HG03571 (cell line): ENCODE data around the gene LGI2.
"Not testable (repeated sequence)": the region's sequence is repeated elsewhere in the genome, so short reads cannot be mapped to it uniquely, and the experiment has no call there.

ENCODE experiments used
- ATAC-seq: cut with Tn5 transposase; IDR thresholded peaks from one replicate; pipeline ENCODE4 v1.9.1; 2021; ENCODE audit not compliant: unreplicated experiment

LGI2 gene

DNA sequence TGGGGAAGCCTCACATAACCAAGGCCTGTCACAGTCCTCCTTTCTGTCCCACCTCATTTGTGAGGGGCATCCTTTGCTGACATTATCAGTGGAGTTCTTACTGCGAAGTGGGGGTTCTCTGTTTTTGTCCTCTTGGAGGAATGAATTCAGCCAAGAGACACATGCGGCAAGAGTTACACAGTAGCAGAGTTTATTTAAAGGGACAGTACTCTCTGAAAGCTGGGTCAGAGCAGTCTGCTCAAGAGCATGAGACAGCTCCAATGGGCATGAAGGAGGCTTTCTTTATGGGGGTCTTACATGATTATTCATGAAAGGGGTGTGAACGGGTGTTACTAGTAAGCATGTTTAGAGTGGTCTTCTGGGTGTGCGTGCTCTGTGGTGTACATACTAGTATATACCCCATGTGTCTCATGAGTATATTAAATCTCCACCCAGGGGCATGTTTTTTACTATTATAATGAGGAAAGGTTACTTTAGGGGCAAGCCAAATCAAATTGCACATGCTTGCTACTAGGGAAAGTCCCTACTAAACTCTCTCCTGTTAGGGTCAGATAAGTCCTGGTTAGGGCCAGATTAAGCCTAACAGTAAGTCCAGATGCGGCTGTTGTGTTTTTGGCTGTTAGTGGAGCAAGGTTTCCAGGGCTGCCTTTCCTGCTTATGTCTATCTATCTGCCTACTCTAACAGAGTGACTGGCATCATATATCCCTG lies 19.8 kb upstream of the LGI2 start:
- ATAC-seq: no peak

DNA sequence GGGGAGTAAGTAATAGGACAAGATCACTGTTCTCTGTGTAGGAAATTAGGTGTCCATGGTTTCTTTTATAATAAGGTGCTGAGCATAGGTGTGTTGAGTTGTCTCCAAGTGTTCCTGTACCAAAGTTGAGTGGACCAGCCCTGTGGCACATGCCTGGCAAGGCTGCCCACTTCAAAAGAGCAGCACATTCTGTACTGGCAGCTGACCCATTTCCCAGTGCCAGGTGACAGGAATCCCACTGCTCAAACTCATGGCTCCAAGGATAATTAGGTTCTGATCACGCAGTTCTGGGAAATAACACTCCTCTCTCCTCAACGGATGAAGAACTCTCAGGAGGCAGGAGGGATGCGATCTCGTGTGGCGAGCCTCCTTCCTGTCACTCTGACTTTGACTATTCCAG lies 12.8 kb upstream of the LGI2 start:
- ATAC-seq: no peak

DNA sequence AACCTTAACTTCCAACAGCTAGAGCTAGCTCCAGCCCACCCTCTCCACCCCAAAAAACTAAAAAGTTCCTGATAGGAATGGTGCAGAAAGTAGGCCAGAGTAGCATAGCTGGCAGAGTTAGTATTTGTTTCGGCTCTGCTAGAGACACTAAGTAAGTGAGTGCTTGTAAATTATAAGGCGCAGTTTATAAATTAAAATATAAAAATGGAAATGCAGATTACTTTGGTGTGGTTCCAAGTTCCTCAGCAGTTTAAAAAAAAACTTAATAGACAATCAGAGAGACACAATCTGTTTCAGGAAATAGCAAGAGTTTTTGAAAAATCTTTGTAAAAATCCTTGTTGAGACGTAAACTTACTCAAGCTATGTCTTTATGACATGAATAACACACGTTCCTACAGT lies 2.8 kb upstream of the LGI2 start:
- ATAC-seq: no peak

- no peak for ATAC-seq
These were observed 1.4 kb upstream of the LGI2 start for GRCh38 chr4:25032126-25032525.

DNA sequence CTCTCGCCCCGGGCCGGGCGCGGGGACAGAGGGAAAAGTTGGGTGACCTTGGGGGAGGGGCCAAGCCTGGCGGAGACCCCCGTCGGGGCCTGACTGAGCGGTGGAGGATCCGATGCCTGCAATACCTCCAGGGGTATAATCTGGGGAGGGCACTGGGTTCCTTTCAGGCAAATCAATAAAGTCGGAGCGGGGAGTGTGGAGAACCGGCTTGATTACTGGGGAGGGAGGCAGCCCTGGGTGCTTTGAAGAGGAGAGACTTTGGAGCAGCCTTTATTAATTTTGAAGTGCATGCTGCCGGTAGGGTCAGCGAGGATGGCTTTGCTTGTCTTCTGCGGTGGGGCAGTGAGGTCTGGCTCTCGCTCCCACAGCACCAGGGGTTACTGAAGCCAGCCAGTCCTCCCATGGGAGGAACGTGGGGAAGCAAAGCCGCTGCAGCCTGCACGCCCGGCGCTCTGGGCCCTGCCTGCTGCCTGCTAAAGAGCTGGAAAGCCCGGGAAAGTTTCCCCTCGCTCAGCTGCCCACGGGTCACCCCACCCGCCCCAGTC lies 403 bp upstream of the LGI2 start:
- no peak for ATAC-seq

DNA sequence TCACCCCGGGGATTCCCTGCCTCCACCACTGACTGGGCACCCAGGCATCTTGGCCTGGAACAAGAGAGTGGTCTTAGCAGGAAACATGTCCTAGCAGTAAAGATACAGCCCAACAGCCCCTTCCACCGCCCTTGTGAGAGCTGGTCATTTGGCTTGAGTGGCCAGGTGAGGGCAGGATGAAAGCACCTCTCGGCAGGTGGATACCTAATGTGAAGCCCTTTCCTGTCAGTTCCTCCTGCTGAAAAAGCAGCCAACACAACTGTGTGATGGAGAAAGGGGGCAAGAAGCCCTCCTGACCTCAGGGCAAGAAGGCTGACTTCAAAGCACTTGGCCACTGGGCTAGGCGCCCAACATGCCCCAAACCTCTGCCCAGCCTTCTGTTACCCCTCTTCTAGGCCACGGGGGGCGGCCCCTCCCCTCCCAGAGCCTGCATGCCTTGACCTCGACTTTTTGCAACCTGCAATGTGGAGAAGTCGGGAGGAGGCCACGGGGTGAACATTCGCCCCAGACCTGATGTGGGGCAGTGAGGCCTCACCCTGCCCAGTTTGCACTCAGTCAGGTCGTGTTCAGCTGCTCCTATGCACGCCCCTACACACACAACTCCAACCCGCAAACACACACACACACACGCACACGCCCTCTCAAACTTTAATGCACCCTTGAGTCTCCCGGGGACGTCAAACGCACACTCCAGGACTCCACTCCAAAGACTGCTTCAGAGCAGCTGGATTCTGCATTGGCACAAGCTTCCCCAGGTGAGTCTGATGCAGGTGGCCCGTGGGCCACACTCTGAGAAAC lies 1.1 kb downstream of the LGI2 start:
- no peak for ATAC-seq

- no peak for ATAC-seq
These were observed 1.9 kb downstream of the LGI2 start for GRCh38 chr4:25028851-25029250.

DNA sequence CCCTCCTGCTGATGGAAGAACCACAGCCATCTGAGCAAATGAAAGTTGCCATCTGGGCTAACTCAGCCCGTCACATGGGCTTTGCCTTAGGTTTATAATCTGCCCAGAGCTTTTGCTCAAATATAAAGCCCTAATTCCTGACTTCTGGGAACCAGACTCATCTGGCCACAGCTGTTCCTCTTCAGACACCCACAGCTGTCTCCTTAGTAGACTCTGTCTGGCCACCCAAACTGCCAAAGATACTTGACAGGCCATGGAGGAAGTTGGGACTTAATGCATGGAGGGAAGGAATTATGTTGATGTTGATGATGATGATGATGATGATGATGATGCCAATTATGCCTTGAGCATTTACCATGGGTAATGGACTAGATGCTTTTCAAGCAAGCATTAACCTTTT lies 8.0 kb downstream of the LGI2 start:
- ATAC-seq: no peak

DNA sequence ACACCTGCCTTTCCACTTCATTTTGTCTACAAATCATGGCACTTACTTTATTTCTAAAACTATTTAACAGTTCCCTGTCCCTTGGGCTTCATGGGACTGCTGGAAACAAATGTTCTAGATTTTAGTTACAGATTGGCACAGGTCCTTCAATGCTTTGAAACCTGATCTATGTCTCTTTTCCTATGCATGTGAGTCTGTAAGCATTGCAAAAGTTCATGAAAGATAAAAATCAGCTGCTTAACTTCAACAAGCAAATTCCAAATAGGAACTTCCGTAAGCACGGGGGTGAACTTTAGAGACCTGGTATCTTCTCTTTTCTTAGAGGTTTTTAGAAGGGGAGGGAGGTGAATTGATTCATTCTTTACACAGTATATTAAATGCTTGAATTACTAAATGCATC lies 9.5 kb downstream of the LGI2 start:
- ATAC-seq: no peak

DNA sequence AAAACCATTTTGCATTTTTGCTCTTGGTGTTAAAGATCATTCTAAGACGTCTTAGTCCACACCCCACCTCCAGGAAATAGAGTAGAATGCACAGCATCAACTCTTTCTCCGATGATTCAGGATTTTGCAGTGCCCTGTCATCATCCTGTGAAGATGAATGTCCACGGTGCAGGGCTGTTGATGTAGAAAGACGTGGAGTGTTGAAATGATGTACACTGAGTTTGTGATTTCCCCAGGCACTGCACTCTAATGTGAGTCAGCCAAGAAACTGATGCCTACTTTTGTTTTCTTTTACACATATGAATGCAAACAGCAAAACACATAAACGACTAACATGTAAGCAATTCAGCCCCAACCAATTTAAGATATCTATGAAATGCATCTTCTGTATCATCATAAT lies 10.5 kb downstream of the LGI2 start:
- ATAC-seq: no peak

GRCh38 chr4:25019501-25019900 lies 11.2 kb downstream of the LGI2 start:
- no peak for ATAC-seq

DNA sequence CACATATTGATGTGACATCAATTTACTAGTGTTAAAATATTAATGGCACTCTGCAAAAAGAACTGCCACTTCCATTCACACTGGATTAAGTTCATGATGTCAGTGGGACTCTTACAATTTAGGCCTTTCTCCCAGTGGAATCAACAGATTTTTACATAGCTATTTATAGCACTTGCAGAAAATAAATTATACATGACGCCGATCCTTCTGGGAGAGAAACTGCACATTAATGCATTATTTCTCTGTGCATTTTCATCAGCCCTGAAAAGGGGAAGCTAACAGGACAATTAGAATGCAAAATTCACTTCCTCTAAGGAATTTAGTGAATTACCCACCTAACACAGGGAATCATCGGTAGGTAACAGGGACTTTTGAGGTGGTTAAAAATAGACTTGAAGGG lies 15.7 kb downstream of the LGI2 start:
- no peak for ATAC-seq

DNA sequence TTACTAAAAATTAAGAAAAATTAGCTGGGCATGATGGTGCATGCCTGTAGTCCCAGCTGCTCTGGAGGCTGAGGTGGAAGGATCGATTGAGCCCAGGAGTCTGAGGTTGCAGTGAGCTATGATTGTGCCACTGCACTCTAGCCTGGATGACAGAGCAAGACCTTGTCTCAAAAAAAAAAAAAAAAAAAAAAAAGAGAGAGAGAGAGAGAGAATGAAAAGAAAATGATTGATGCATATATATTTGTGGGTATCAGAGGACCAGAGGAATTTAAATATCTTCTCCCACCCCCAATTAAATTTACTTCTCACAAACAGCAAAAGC lies 16.1 kb downstream of the LGI2 start:
- not testable (repeated sequence) for ATAC-seq

DNA sequence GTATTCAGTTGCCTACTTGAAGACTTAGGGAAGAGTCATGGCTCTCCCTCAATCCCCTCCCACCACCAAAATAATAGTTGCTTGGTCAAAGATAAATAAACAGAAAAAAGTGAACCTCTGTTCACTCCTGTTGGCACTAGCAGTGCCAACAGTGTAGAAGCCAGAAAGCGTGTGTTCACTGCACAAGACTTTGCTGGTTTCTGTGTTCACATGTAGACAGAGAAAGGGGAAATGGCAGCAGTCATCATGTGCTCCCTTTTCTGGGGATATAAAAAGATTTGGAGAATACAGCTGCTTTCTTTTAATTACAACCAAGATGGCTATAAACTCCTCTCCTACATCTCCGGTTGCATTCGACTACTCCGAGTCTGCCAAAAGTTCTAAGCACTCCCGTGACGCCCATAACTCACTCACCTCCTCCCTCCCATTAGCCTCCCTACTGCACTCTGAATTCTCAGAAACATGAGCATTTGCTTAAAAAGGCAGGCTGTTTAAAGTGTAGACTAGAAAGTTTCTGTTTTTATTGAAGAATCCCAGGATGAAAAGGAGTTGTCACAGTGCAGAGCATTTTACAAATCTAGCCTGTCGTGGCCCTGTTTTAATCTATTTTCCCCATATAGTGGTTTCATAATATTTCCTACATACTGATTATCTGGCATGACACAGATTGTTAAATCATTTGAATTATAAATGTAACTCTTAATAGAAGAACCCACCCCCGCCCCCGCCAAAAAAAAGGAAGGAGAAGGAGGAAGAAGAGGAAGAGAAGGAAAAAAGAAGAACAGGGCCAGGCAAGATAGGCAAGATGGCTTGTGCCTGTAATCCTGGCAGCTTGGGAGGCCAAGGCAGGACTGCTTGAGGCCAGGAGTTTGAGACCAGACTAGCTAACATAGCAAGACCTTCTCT lies 16.7 kb downstream of the LGI2 start:
- ATAC-seq: no peak

DNA sequence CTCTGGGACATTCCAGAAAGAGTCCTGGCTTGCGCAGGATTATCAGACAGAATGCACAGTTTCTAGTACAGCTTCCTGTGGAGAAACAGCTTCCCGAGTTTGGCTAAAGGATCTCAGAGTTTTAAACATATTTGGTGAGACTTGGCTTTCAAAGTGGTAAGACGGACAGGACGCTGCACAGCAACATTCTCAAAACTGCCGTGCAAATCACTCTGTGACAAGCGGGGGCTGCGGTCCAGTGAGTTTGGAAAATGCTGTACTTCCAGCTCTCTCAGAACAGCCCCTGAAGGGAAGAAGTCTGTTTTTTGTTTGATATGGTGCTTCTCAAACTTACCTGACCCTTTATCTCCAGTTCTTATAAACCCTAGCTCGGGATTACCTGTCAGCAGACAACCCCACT lies 18.1 kb downstream of the LGI2 start:
- no peak for ATAC-seq

GRCh38 chr4:25011135-25011866 lies 19.4 kb downstream of the LGI2 start:
- no peak for ATAC-seq

DNA sequence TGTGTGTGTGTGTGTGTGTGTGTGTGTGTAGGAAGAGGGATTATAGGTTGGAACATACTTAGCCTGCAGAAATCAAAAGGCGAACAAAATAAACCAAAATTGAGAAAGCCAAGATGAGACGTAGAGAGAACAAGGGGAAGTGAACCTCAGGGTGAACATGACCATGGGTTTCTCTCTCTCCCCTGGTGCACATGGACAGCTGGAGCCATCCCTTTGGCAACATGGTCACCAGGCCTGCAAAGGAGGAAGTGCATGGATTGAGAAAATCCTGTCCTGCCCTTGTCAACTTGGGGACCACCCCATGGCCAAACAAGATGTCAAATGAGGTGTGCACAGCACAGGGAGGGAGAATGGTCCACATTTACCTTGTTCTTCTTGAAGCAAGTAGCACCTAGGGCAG lies 23.1 kb downstream of the LGI2 start:
- ATAC-seq: no peak

DNA sequence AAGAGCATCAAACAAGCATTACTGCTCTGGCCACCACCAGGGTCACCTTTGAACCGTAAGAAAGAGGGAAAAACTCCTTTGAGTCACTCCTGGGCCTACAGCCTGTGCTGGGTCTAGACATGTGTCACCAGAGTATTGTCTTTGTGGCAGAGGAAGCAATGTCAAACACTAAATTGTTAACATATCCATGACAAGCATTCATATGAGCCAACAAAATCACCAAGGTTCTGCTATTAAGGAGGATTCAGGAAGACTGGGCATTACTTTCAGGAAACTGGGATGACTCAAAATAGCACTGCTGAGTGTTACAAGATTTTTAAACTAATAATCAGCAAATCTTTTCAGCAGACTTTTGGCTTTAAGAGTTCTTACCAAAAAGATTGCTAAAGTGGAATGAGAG lies 28.1 kb downstream of the LGI2 start:
- ATAC-seq: no peak

GRCh38 chr4:25001509-25001908 lies 29.2 kb downstream of the LGI2 start:
- ATAC-seq: no peak

- ATAC-seq: no peak
These were observed 30.1 kb downstream of the LGI2 start for GRCh38 chr4:25000639-25001038.
